Subcutaneous adipose tissue (tissue), 4 donors: Measurements from ENCODE around the gene B4GALT5. TPM values are rescaled to one million over a fixed set of nuclear protein-coding genes. Genes with fewer than 3 reads are reported as not detected.

Source experiments
- total RNA-seq, 4 donors: library from RNA; depleted of rRNA; stranded (reverse); fragments of >200 nt; gene quantifications; one replicate each; pipeline ENCODE4 v1.1.0, GENCODE V29; 2016
- TF ChIP-seq, protein P1 (sequence below): fragments of 450-650 bp; IDR thresholded peaks from one replicate; pipeline ENCODE4 v1.5.1; 2016; ENCODE audit warnings: low read depth, mild to moderate bottlenecking, control low read depth, antibody characterized with exemption, moderate library complexity

B4GALT5 gene
- total RNA-seq, 4 donors from 2014 or later = 18.1 to 26.2 (median 21.2) TPM

DNA sequence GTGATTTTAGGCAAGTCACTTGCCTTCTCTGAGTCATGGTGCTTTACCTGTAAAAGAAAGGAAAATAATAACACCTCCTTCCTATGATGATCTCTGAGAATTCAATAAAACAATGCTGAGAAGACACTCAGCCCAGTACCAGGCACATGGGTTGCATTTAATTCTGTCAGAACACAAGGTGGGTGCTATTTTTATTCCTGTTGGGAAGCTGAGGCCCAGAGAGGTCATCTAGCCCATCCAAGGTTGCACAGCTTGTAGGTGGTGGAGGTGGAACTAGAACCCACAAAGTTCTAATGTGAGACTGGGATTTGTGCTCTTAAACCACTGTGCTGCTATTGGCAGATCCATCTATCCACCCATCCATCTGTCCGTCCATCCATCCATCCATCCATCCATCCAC is 106.1 kb downstream of the B4GALT5 start:
- TF ChIP-seq, protein P1, sequence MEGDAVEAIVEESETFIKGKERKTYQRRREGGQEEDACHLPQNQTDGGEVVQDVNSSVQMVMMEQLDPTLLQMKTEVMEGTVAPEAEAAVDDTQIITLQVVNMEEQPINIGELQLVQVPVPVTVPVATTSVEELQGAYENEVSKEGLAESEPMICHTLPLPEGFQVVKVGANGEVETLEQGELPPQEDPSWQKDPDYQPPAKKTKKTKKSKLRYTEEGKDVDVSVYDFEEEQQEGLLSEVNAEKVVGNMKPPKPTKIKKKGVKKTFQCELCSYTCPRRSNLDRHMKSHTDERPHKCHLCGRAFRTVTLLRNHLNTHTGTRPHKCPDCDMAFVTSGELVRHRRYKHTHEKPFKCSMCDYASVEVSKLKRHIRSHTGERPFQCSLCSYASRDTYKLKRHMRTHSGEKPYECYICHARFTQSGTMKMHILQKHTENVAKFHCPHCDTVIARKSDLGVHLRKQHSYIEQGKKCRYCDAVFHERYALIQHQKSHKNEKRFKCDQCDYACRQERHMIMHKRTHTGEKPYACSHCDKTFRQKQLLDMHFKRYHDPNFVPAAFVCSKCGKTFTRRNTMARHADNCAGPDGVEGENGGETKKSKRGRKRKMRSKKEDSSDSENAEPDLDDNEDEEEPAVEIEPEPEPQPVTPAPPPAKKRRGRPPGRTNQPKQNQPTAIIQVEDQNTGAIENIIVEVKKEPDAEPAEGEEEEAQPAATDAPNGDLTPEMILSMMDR = no peak

DNA sequence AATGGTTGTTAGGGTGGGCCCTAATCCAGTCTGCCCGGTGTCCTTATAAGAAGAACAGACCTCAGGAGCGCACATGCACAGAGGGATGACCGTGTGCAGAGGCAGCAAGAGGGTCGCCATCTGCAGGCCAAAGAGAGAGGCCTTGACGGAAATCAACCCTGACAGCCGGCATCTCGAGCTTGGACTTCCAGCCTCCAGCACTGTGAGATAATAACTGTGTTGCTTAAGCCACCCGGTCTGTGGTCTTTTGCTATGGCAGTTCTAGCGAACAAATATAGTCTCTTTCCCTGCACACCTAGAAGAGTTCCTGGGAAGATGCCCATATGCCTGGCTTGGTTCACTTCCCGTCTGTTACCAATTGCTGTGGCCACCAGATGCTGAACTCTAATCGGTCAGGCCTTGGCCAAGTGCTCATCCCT is 110.5 kb downstream of the B4GALT5 start:
- TF ChIP-seq, protein P1 = no peak

DNA sequence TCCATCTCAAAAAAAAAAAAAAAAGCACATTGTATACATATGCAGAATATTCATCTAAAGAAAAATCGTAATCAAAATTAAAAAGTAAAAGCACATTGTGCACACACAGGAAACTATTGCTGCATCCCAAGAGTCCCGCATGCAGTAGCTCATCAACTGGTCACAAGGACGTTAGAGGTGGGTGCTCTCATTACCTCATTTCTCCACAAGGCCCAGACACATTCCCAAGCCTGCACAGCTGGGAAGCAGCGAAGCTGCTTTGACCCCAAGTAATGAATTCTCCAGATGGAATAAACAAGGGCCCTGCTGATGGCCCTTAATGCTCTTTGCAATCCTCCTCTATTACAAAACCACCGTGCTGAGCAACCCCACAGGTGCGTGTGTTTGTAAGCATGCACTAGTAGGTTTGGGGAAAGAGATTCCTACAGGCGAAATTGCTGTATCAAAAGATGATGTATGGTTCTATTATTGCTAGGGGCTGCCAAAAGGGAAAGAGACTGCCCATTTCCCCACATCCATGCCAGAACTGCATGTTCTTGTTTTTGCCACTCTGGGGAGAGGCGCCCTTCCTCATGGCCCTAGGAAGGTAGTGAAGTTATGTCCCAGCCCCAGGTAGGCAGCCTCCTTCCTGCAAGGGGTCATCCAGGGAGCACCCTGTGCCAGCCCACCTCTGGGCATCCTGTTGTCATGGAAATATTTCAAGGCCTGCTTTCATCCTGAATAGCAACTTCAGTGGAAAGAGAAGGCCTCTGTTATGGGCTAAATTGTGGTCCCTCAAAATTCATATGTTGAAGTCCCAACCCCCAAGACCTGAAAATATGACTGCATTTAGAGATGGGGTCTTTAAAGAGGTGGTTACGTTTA is 111.1 kb downstream of the B4GALT5 start:
- TF ChIP-seq, protein P1 = no peak

DNA sequence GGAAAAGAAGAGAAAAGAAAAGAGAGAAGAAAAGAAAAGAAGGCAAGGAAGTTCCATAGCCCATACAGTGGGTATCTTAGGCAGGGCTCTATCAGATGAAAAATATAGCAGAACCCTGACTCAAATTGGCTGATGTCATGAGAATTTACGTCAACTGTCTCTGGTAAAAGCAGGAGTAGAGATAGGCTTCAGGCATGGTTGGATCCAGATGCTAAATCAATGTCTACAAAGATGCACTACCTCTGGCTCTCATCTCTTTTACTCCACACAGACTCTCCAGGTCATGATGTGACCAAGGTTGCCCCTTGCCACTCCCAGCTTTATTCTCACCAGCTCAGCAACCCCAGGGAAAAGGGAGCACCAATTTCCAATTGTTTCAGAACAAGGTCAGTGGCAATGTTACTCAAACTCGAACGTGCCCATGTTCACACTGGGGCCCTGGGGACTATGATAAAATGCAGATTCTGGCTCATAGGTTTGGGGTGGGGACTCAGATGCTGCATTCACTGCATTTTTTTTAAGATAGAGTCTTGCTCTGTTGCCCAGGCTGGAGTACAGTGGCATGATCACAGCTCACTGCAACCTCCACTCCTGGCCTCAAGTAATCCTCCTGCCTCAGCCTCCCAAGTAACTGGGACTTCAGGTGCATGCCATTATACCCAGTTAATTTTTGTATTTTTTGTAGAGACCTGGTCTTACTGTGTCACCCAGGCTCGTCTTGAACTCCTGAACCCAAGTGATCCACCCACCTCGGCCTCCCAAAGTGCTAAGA is 112.3 kb downstream of the B4GALT5 start:
- TF ChIP-seq, protein P1 = no peak

DNA sequence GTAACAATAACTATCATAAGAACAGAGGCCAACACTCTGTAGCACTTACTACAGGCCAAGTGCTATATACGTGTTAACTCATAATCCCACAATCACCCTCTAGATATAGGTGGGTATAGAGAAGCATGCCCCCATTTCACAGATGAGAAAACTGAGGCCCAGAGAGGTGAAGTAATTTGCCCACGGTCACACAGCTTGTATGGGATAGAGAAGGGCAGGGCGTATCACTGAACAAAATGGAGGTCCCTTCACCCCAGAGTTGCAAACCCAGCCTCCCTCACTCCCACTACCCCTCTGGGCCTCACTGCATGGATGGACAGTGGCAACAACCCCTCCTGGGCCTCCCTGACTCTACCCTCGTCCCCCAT is 113.9 kb downstream of the B4GALT5 start:
- TF ChIP-seq, protein P1 = no peak

DNA sequence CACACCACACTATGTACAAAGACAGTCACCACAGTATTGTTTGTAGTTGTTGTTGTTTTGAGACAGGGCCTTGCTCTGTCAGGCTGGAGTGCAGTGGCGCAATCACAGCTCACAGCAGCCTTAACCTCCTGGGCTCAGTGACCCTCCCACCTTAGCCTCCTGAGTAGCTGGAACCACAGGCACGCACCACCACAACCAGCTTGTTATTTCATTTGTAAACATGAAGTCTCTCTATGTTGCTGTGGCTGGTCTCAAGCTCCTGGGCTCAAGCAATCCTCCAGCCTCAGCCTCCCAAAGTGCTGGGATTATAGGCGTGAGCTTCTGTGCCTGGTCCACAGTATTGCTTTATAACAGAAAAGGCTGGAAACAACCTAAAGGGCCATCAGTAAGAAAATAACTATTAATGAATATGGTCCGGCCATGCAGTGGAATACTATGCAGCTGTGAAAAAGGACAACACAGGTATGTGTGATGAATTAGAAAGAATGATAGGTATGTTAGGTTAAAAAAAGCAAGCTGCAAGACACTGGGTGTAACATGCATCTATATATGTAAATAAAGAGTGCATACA is 115.8 kb downstream of the B4GALT5 start:
- TF ChIP-seq, protein P1 = no peak
